Hematopoietic multipotent progenitor cell treated with erythropoietin and hydrocortisone succinate and interleukin-3 and kit ligand, for 17 days (in vitro differentiated cells): ENCODE measurements around the gene MARK4.

Experiments used
- DNase-seq: peaks from one replicate; pipeline ENCODE4 v3.0.0-alpha.2; 2015; ENCODE audit warnings: low spot score

Gene MARK4

GRCh38 chr19:45340232-45340898, 89.3 kb downstream of the MARK4 start, which contains the start of gene KLC3:
Gene KLC3 (plus strand): TSS chr19:45340750. CDS start chr19:45345542, 4,792 bp downstream.
- peak; percentile 73 for DNase-seq

GRCh38 chr19:45340899-45341453, 89.9 kb downstream of the MARK4 start:
- peak; percentile 17 for DNase-seq

- no peak for DNase-seq
These were observed 91.8 kb downstream of the MARK4 start for GRCh38 chr19:45342911-45343310.

GRCh38 chr19:45344621-45345505, 93.8 kb downstream of the MARK4 start:
- no peak for DNase-seq

GRCh38 chr19:45345506-45345860, 94.4 kb downstream of the MARK4 start:
- no peak for DNase-seq

GRCh38 chr19:45346449-45346848, 95.4 kb downstream of the MARK4 start:
- DNase-seq: no peak

GRCh38 chr19:45347570-45348366, 96.7 kb downstream of the MARK4 start:
- DNase-seq: no peak

GRCh38 chr19:45348367-45349125, 97.5 kb downstream of the MARK4 start:
- DNase-seq: no peak

GRCh38 chr19:45349126-45349415, 98.0 kb downstream of the MARK4 start:
- DNase-seq: no peak

GRCh38 chr19:45349430-45349941, 98.4 kb downstream of the MARK4 start:
- no peak for DNase-seq

GRCh38 chr19:45350477-45351058, 99.5 kb downstream of the MARK4 start:
- DNase-seq: no peak

GRCh38 chr19:45351401-45351952, 100.4 kb downstream of the MARK4 start:
- no peak for DNase-seq

GRCh38 chr19:45352062-45352461, 101.0 kb downstream of the MARK4 start:
- DNase-seq: no peak

- DNase-seq: no peak
These were observed 101.4 kb downstream of the MARK4 start for GRCh38 chr19:45352471-45352870.

GRCh38 chr19:45352914-45353796, 102.1 kb downstream of the MARK4 start:
- DNase-seq: peak; percentile 53

GRCh38 chr19:45354241-45354842, 103.3 kb downstream of the MARK4 start:
- peak; percentile 80 for DNase-seq
